HG02623 (cell line): ENCODE measurements around the gene AFF3.
"Not testable (repeated sequence)": the region's sequence is repeated elsewhere in the genome, so short reads cannot be mapped to it uniquely, and the experiment has no call there.

Experiments used
- ATAC-seq: cut with Tn5 transposase; IDR thresholded peaks from one replicate; pipeline ENCODE4 v1.9.1; 2021; ENCODE audit warnings: moderate library complexity; ENCODE audit not compliant: unreplicated experiment

The AFF3 gene

DNA sequence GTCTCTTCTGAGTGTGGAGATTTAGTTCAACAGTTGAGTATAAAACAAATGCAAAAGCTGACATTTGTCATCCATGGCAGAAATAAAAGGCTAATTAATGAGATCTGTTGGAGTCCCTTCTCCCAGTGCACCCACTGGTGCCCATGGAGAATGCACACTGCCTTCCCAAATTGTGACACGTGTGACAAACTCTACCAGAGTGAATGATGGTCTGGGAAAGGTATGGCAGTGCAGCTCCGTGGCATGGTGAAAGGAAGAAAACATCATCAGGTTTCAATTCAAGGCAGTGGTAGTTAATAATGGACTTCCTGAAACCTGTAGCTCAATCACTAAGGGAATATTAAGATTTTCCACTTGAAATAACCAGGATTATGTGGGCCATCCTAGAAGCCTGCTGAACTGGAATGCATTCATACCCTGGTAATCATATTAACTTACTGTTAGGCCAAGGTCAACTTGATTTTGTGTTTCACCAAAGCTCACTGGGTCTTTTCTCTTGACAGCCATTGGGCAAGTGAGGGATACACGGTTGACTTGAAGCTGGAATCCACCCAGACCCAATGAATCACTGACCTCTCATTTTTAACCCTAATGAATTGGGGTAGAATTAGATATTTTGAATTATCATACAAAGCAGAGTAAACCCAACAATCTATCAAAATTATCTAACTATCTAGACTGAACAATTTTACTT, 167.6 kb downstream of the AFF3 start:
- no peak for ATAC-seq

DNA sequence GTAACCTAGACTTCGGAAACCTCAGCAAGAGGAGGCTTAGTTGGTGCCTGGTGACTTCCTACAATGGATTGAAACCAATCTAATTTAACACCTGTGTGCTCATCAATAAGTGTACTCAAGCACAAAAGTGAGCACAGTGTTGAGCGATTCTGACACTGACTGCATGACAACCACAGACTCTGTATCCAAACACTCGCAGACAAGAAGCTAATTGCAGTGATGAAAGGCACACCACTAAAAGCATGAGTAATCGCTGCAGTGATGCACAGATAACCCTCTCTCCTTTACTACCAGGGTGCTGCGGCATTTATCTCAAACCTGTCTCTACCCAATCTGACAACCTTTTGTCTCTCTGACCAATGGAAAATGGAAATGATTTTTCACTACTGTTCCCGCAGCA, 168.1 kb downstream of the AFF3 start:
- ATAC-seq, result no peak

DNA sequence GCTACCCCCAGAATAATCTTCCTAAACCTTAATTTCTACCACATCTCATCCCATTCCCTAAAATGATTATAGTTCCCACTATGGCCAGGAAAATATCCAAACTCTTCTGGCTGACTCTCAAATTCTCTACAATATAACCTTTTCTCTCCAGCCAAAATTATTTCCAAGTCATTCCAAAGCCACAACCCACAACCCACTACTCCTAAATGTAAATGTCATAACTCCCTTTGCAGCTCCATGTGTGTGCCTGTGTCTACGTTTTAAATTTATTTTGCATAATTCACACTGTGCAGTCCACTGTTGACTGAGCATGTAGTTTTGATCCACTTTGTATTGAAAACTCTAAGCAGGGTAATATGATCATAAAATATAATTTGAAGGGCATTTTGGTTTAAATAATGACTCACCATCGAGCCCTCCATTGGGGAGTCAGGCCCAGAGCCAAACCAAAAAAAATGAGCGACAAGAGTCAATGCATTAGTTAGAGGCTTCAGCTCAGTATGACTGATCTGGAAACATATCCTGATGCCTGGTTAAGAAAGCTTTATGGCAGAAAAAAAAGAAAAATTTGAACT, 171.0 kb downstream of the AFF3 start:
- ATAC-seq, result no peak

DNA sequence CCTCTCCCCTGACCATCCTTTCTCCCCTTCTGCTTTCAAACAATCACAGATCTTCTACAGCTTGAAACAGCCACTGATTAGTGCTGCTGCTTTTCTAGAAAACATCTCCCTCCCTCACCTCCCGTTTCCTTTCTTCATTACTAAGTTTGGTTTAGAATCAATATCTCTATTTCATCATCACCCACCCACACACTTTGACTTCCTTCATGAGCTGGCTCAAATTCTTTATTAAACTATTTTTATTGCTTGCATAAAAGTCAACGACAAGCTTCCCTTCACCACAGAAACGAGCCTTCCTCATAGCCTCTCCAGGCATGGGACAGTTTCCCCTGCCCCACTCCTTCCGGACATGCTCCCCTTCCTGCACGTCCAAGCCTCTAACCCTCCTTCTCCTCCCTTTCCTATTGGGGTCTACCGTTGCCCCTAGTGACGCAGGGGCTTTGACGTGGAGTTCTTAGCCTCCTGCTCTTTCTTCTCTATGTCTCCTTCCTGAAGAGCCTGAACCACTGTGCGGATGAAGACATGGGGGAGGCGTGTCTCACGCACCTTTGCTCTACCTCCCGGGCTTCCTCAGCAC, 172.0 kb downstream of the AFF3 start:
- ATAC-seq, result no peak

DNA sequence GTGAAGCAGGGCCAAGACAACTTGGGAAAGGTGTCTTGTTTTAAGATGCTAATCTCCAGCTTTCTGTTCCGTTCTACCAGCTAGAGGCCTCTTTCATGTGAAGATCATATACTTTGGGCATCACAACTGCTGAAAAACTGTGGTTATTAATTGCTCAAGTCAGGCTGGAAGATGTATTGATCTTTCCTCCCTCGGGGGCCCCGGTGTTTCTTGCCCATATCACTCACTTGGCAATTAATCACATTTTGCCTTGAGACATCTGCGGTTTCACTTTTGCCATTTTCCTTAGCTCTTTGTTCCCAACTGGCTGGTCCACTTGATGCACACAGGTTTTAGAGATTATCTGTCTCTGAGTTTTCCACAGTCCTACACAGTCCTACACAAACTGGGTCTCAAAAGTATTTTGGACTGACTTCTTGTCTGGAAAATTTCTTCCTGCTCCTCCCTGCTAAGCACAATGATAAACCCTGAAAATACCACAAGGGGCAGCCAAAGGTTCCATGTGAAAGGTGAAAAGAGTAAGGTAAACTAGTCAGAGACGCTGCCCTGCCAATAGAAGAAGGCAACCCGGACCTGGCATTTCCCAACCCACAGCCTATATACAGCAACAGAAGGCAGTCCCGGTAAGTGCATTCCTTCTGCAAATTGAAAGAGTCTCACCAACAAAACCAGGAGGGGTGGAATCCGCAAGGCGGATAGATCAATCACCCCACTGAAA, 181.0 kb downstream of the AFF3 start:
- no peak for ATAC-seq

DNA sequence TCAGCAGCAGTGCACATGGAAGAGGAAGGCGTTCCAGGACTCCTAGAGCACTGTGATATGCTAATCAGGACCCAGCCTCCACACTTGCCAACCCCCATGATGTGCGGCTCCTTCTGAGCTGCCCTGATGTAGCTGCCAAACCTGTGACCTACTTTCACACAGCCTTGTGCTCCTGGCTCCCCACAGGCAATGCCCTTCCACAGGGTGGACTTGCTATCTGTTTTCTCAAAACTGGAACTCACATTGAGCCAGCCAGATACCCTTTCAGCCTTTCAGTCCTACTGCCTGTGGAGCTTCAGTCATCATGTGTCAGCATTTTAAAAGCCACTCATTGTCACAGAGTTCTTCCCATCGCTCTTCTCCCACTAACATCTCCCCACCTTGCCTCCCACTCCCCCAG, 181.6 kb downstream of the AFF3 start:
- no peak for ATAC-seq

DNA sequence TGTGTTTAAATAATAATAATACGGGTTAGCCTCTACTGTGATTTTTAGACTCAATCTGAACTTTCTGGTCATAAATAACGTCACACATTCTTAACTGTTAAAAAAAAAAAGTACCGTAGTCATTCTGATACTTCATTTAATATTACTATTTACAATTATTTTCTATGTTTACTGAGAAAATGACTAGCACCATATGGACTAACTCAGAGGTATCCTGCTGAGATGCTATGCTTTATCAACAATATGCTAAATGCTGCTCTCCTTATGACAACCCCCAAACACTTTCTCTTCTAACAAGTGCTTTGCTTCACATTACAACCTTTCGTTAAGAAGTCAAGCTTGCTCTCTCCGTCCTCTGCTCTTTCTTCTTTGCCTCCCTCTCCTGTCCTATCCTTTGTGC, 182.1 kb downstream of the AFF3 start:
- ATAC-seq, result no peak

DNA sequence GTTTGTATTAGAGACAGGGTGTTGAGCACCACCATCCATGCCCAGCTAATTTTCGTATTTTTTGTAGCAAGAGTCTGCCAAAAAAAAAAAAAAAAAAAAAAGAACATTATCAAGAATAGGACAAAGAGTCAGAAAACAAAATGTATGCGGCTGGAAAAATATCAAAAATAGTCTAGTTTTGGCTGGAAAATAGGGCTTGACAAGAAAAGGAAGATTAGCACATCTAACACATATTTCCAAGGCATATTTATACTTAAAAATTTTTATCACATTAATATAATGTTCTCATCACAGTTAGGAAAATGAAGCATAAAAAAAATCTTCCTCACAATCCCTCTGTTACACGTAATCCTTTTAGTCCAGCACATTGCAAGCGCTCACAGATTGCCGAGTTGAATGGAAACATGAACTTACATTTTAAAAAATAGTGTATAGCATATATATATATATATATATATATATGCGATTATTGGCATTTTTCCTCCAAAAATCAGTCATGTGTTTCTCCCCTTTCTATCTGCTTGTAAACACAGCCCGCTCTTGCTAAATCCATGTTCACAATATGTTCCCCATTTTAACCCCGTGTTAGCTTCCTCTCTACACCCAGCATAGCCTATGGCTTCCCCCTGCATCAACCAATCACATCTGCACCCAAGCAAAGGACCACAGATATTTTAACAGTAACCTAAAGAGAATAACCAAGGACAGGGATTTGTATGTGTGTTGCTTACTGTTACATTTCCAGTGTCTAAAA, 183.0 kb downstream of the AFF3 start:
- ATAC-seq, result no peak

DNA sequence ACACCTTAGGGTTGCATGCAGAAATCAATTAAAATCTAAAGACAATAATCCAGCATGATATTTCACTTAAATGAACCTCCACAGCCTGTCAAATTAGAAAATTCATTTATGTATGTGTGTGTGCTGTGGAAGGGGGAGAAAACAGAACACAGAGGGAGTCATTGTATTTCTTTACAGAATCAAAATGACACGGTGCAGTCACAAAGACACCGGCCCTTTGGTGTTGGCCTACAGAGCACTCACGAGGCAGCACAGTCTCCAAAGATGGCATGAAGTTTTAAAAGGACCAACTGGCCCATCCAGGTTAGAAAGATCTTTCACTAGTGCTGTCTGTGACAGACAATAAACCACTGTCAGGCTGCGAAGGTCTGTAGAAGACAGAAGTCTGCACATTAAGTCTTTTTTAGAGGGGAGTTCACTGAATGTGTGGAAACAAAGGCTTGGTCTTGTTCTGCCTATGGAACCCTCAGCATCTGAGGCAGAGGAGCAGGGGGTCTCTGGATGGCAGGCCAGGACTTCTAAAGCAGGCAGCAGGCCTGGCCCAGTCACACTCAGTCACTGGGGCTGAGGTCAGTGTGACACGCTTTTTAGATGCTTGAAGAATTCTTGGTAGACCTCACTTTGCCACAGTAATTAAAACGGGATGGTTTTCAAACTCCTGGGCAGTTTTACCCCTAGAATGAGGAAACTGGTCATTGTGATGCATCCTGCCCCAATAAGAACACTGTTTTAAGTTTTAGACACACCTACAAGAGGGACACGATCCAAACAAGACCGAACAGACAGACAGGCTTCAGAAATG, 184.9 kb downstream of the AFF3 start:
- ATAC-seq, result no peak

DNA sequence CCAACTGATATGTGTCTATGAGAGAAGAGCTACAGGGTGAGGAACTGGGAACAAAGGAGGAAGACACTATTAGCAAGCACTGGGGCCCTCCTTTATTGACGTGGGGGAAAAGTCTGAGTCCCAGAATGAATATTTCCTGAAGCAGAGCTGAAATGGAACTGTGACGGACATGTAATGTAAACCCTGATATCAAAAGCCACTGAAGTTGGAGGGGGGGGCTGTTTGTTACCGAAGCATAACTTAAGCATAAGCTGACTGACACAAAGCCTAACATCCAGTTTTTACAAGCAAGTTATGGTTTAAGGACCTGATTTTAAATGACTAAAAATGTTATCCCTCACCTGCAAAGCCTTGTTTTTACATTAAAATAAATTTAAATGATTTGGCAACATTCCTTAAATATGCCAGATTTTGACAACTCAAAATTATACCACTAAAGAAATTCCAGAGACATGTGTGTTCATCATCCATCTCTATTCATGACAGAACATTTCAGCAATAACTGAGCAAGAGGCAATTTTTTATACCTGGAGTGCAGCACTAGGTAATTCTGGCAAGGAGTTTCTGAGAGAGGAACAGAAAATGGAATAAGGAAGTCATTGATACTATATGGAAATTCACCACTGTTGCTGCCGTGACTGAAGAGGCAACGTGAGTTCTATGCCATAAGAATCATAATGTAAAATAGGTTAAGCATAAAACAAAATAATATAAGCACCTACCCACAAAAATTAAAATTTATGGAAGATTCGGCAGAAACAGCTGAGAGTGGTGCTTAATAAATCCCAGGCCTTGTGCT, 186.0 kb downstream of the AFF3 start:
- ATAC-seq, result no peak

DNA sequence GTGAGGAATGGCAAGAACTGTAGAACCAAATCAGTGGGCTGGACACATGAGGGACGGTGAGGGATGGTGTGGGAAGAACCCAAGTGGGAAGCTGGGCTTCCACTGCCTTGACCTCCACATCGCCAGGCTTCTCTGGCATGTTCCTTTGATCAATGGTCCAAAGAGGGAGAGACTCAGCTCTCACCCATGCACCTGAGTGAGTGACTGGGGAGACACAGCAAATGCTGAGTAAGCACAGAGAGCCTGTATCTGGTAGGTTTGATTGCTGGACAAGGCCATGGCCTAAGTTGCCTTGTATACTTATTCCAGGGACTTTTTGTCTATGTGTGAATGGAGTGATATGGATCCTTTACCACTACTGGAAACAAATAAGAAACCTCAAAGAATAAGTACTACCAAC, 188.6 kb downstream of the AFF3 start:
- no peak for ATAC-seq

DNA sequence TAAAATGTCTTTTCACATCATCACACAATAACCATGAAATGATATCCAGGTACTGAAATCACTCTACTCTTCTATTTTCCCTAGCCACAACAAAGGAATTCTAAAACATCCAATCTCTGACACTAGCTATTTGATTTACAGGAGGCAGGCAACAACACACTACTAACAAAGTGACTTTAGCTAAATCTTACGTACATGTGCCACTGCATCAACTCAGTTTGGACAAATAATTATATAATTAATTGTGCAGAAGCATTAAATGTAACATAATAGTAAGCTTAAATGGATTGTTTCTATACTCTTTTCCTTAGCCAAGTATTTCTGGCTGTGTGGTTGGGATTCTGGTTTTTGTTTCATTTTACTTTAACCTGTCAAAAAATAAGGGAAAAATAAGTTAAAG, 192.4 kb downstream of the AFF3 start:
- no peak for ATAC-seq

DNA sequence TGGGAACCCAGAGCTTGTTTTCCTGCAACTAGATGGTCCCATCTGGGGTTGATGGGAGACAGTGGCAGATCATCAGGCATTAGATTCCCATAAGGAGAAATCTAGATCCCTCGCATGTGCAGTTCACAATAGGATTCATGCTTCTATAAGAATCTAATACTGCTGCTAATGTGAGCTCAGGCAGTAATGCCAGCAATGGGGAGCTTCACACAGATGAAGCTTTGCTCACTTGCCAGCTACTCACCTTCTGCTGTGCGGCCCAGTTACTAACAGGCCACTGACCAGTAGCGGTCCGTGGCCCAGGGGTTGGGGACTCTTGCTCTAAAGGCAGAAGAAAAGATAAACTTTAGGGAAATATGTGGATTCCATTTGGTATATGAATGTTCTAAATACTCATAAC, 192.9 kb downstream of the AFF3 start:
- no peak for ATAC-seq

DNA sequence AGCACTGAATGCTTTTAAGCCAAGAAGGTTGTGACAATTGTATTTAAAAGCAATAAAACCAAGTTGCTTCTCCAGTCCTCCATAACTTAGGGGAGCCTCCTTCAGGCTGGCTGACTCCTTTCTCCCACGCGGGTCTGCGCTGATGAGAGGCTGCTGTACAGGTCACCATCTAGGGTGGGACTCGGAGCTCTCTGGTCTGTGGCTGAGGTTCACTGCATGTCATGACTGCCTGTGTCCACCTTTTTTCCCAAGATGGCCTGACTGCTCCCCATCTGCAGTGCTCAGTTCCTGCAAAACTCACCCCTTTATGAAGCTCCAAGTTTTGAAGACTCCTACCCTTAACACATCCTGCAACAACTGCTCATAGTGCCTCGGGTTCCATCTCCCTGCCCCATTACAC, 194.4 kb downstream of the AFF3 start:
- ATAC-seq, result no peak

DNA sequence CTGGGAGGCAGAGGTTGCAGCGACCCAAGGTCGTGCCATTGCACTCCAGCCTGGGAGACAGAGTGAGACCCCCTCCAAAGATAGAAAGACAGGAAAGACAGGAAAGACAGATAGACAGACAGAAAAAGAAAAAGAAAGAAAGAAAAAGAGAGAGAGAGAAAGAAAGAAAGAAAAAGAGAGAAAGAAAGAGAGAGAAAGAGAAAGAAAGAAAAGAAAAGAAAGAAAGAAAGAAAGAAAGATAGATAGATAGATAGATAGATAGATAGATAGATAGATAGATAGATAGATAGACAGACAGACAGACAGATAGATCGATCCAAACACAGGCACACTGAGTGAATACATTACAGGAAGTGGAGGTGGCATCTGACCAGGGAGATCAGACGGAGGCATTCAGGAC, 195.0 kb downstream of the AFF3 start:
- not testable (repeated sequence) for ATAC-seq

DNA sequence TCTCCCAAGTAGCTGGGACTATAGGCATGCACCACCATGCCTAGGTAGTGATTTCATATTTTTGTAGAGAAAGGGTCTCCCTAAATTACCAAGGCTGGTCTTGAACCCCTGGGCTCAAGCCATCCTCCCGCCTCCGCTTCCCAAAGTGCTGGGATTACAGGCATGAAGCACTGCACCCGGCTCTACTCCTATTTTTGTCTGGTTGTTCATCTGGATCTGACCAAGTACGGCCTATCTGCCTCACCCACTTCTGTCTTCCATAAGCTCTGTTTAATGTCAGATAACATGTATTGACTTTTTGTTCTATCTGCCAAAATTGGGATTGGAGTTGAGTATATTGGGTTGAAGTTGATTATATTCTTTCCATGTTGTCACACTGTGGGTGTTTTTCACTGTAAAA, 198.4 kb downstream of the AFF3 start:
- ATAC-seq, result no peak

DNA sequence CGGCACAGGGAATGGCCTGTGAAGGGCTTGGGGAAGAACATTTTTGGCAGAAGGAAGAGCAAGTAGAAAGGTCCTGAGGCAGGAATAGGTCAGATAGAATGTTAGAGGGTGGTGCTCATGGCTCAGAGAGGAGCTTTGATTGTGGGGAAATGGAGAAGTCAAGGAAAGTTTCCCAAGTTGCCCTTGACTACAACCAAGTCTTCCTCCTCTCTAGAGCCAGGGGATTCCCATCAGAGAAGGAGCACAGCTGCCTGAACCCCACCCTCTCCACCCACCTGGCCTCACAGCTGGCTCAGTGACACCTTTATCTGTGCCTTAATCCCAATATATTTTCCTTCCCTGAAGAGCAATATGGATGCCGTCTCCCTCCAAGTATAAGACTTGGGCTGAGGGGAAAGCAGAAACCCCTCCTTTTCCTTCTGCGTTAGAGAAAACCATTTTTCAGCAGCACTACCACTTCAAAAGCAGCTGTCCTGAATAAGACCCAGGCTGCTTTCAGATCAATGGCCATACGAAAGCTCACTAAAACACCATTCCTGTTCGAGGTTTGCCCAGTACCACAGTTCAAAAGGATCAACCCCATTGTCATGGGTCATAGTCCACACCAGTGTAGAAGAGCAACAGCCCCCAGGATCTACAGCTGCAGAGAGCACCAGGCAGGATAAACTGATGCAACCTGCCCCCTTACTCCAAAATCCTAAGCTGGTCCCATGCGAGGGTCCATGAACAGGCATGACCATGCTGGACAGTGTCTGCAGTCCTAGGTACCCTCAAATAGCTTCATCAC, 199.6 kb downstream of the AFF3 start:
- ATAC-seq, result no peak

DNA sequence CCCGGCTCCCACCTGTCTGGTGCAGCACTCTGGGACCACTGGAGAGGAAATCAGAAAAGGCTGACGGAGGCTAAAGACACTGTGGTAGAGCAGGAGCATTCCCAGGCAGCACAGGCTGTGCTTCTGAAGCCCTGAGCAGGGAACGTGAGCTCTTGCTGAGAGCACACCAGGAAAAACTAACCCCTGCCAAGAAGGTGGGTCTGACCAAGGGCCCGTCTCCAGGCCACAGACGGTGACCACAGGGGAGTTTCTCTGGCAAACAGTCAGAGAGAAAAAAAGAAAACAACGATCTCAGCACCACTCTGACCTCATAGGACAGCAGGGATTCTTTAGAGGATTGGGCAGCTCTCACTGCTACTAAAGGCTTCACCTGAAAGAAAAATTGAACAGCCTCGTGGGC, 201.4 kb downstream of the AFF3 start:
- ATAC-seq, result no peak

DNA sequence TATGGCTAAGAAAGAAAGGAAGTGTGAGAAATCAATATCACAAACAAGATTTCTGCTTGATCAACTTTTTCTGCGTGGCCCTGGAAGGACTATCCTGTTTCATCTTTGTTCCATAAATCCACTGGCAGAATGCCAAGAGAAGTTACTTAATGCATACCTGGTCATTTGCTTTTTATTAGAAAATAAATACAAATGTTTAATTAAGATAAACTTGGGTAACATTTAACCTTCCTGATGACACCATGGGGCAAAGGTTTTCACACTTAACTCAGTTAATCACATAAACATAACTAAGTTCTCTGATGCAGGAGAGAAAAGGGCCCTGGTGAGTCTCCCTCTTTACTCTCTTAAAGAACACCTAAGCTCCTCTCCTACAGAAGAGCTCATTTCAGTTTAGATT, 203.3 kb downstream of the AFF3 start:
- ATAC-seq, result no peak
